ENCODE measurements around the gene SPG11.
"Not testable (repeated sequence)": the region's sequence is repeated elsewhere in the genome, so short reads cannot be mapped to it uniquely, and the experiment has no call there.

The SPG11 gene

DNA sequence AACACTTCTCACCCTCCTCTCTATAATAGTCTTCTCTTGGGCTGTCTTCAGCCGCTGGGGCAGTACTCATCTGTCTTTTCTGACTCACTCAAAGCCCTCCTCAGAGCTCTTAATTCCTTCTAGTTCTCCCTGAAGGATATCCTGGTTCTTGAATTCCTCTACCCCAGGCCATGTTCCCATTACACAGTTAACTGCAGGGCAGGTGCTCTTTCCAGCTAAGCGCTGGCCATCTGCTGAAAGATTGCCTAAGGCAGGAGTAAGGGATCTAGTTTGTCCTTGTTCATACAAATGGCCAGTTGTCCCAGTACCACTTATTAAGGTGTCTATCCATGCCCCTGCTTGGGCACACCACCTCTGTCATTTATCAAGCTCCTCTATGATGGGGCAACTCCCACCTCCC lies 10.2 kb upstream of the SPG11 start:
- no peak for DNase-seq

- no peak for DNase-seq
These were observed 6.9 kb upstream of the SPG11 start for GRCh38 chr15:44670087-44670950.

- no peak for DNase-seq
These were observed 5.5 kb upstream of the SPG11 start for GRCh38 chr15:44668921-44669320.

GRCh38 chr15:44667039-44667360 lies 3.5 kb upstream of the SPG11 start:
- DNase-seq: no peak

- no peak for DNase-seq
These were observed 3.0 kb upstream of the SPG11 start for GRCh38 chr15:44666210-44667038.

DNA sequence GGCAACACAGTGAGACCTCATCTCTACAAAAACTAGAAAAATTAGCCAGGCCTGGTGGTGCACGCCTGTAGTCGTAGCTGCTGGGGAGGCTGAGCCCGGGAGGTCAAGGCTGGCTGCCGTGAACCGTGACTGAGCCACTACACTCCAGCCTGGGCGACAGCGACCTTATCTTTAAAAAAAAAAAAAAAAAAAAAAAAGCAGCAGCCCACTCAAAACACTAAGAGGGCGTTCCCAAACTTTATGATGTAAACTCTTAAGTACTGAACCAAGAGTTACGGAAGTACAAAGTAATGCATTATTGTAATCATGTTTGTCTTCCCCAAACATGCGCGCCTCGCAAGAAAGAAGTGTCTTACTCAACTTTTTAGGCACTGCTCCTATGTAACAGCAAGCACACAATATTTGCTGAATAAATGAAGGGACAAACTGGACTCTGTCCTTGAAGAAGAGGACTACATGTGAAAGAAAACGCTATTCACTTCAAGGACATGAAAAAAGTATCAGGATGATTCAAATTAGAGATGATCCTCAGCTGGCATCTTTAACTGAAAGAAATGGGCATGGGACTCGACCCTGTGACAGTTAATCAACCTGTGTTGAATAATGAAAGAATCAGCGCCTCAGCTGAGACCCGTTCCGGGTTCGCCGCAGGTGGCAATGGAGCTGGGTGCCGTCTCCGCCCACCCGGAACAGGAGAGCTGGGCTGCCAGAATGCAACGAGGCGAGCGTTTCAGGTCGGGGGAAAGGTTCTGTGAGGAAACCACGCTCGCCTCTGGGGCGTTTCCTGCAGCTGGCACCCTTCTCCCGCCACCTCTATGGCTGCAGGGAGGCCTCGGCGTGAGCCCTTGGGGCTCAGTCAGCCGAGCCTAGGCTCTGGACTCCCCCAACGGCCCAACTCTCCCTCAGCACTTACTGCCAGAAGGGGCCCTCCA lies 718 bp downstream of the SPG11 start:
- no peak for DNase-seq

DNA sequence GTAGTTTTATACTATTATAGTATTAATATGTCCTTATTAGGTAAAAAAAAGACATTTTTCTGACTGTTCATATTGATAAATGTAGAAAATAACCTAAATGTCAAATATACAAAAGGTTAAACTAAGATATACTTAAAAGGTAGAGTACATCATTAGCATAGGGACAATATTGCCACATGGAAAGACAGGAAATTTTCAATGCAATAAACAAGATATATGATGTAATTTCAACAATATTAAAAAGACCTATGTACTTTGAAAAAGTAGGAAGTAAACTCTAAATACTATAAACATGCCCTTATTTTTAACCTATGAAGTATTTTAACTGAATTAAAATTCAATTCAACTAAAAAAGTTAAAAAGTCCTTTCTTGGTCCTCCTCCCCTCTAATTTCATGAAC lies 1.9 kb downstream of the SPG11 start:
- DNase-seq: no peak

DNA sequence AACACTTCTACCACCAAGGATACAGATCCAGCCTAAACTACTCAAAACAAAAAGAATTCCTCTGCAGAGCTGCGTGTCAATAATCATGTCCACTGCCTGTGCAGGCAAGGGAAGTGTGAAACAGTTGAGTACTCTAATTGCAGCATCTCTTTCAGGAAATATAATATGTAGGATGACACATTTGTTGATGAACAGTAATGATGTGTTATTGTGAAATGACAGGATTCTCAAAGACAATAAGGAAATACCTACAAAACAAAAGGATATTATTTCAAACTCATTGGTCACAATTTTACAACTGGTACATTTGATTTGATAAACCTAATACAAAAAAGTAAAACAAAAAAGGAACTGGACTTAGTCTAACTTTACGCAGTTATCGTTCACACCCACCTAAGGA lies 4.4 kb downstream of the SPG11 start:
- DNase-seq: no peak

GRCh38 chr15:44657378-44657777 lies 6.1 kb downstream of the SPG11 start:
- DNase-seq: no peak

- DNase-seq: no peak
These were observed 6.5 kb downstream of the SPG11 start for GRCh38 chr15:44656913-44657312.

DNA sequence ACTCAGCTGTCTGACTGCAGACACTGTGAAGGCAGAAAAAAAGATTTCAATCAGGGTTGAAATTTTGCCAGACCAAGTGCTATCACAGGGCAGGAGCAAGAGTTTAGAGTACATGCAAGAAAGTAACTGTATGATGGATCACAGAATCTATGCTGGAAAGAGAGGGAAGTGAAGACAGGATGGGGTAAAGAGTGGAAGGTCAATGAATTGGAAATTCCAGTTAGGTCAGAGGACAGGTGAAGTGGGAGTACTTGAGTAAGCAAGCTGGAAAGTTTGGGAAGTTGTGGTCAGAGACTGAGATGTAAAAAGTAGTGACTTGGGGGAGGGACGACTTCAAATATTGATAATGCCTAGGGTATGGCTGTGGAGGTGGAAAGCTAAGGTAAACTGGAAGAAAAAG lies 7.2 kb downstream of the SPG11 start:
- DNase-seq: no peak

- no peak for DNase-seq
These were observed 8.6 kb downstream of the SPG11 start for GRCh38 chr15:44654858-44655257.

- no peak for DNase-seq
These were observed 15.8 kb downstream of the SPG11 start for GRCh38 chr15:44647637-44648036.

DNA sequence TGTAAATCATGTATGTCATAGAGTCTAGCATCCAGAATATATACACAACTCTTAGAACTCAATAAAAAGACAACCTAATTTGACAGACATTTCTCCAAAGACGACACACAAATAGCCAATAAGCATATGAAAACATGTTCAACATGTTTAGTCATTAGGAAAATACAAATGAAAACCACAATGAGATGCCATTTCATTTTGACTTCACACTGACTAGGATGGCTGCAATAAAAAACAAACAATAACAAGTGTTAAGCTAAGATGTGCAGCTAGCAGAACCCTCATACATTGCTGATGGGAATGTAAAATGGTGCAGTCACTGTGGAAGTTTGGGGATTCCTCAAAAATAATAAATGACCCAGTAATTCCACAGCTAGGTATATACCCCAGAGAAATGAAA lies 16.4 kb downstream of the SPG11 start:
- no peak for DNase-seq

DNA sequence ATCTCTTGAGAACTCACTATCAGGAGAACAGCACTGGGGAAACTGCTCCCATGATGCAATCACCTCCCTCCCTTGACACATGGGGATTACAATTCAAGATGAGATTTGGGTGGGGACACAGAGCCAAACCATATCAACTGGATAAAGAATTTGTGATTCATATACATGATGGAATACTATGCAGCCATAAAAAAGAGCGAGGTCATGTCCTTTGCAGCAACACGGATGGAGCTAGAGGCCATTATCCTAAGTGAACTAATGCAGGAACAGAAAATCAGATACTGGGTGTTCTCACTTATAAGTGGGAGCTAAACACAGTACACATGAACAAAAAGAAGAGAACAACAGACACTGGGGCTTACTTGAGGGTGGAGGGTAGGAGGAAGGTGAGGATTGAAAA lies 17.0 kb downstream of the SPG11 start:
- DNase-seq: no peak

DNA sequence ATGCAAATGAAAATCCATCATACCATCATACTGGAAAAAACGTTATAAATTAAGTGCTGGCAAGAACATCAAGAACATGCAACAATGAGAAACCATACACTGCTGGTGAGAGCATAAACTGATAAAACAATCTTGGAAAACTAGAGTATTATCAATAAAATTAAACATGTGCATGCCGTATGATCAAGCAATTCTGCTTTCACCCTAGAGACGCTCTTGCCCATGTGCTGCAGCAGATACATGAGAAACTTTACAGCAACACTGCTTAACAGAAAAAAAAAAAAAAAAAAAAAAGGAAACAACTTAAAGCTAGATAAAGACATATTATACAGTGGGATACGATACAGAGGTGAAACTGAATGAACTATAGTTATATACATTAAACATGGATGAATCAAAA lies 21.8 kb downstream of the SPG11 start:
- no peak for DNase-seq

DNA sequence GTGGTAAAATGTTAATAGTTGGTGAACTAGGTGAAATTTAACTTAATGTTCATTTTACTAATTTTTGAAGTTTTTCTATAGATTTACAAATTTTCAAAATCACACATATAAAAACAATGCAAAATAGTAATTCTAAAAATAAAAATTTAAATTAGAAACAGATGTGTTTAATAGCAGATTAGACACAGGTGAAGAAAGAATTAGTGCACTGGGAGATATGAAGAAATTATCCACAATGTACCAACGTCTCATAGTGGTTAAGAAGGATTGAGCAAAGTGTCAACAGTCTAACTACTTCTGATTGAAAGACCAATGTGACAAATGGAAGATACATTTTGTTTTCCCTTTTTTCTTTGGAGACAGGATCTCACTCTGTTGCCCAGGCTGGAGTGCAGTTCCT lies 26.5 kb downstream of the SPG11 start:
- DNase-seq: no peak

DNA sequence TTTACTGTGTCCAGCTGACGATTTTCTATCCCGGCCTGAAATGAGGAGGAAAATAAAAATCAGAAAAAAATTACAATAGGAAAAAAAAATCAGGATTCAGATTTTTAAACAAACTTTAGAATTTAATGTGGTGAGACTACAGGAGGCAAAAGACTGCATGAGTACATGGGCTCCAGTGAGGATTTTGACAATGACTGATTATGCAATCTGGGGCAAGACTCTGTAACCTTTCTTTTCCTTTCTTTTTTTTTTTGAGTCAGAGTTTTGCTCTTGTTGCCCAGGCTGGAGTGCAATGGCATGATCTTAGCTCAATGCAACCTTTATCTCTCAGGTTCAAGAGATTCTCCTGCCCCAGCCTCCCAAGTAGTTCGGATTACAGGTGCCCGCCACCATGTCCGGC lies 29.9 kb downstream of the SPG11 start:
- no peak for DNase-seq

- not testable (repeated sequence) for DNase-seq
These were observed 38.2 kb downstream of the SPG11 start for GRCh38 chr15:44625286-44625685.

DNA sequence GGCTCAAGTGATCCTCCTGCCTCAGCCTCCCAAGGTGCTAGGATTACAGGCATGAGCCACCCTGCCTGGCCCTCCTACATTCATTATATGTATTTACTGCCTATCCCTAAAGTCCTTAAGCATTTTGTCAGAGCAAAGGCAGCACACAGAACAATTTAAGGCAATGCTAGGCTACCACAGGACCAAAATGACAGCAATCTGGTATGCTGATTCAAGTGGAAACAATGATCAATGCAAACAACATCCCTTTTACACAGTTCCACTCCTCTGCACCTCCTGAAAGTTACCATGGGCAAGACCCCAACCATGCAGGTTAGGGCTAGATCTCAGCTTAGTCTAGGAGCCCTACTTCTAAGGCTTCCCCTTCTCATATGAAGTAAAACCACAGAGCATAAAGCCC lies 40.3 kb downstream of the SPG11 start:
- no peak for DNase-seq

DNA sequence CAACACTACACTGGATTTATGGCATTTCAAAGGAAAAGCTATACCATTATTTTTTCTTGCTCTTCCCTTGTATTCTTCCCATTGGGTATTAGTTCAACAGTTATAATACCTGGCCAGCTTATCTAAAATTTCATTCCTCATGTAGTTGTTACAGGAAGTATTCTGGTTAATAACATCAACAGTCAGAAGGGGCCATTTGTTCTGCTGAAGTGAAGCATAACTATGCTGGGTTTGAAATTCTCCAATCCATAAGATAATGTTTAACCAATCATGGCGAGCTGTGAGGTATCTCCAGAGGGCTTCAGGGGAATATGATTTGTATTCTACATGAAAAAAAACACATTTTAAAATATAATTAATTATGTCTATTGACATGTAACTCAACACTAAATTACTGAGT lies 43.4 kb downstream of the SPG11 start:
- DNase-seq: no peak

- DNase-seq: no peak
These were observed 46.5 kb downstream of the SPG11 start for GRCh38 chr15:44616974-44617373.

DNA sequence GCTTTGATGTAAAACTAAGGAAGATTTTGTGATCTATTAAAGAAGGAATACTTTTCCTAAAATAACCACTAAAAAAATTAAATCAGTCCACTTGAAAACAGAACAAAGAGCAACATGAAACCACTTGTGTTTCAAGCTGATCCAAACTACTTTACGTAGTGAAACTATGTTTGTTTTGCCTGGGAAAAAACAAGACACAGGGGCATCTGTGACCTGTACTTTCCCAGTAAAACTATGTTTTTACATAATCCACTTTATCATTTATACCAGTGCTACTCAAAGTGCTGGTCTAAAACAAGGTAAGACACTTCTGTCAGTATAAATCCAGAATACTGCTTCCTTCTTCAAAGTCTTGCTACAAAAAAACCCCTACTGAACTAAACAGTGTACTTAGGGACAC lies 56.7 kb downstream of the SPG11 start:
- no peak for DNase-seq

Measured in NCI-H1930 (cell line).